Vagina (tissue), 2 donors: ENCODE measurements around the gene IRGQ. TPM values are rescaled to one million over a fixed set of nuclear protein-coding genes. Genes with fewer than 3 reads are reported as not detected.

Experiments used
- DNase-seq, 2 donors: peaks; one replicate each; pipeline ENCODE4 v3.0.0-alpha.2; 2017; ENCODE audit errors: extremely low spot score in 2 of 2
- H3K27ac ChIP-seq: fragments of 200-600 bp; sonication (generic); one replicate; pipeline ENCODE4 v1.5.1; 2019
- H3K27me3 ChIP-seq: fragments of 200-600 bp; sonication (generic); one replicate; pipeline ENCODE4 v1.5.1; 2019
- H3K36me3 ChIP-seq, 2 donors: fragments of 200-600 bp; sonication (generic); one replicate each; pipeline ENCODE4 v1.5.1; 2017 to 2019
- H3K4me1 ChIP-seq: fragments of 200-600 bp; sonication (generic); one replicate; pipeline ENCODE4 v1.5.1; 2019
- H3K4me3 ChIP-seq, 2 donors: fragments of 200-600 bp; sonication (generic); 1 replicate in 1 of 2; 2 replicates in 1 of 2; pipeline ENCODE4 v1.5.1; 2016 to 2019
- H3K9me3 ChIP-seq: fragments of 200-600 bp; sonication (generic); one replicate; pipeline ENCODE4 v1.5.1; 2019
- CTCF ChIP-seq, 3 experiments: fragments of 450-650 bp in 2 of 3; fragments of 200-600 bp in 1 of 3; sonication (generic) in 1 of 3; IDR thresholded peaks; one replicate each; pipeline ENCODE4 v1.5.1; 2017 to 2019; ENCODE audit warnings: antibody characterized with exemption in 3 of 3, mild to moderate bottlenecking in 2 of 3, moderate library complexity in 2 of 3
- POLR2A ChIP-seq, 2 donors: fragments of 450-650 bp; IDR thresholded peaks; one replicate each; pipeline ENCODE4 v1.6.1; 2017; ENCODE audit warnings: antibody characterized with exemption in 2 of 2, mild to moderate bottlenecking in 2 of 2, moderate library complexity in 2 of 2
- POLR2AphosphoS5 ChIP-seq, 2 donors: sonication (generic); formaldehyde crosslinking; IDR thresholded peaks; one replicate each; pipeline ENCODE4 v1.9.0; 2017; ENCODE audit warnings: antibody characterized with exemption in 2 of 2, mild to moderate bottlenecking in 2 of 2, low read depth in 1 of 2; ENCODE audit not compliant: insufficient read depth in 1 of 2
- intact Hi-C: fragments of 100-400 bp; cut with DNase I; formaldehyde crosslinking; loops from one replicate; pipeline ENCODE4 v1.15.1; 2023
- total RNA-seq: library from RNA; depleted of rRNA; stranded (reverse); fragments of >200 nt; gene quantifications from one replicate; pipeline ENCODE4 v1.2.3, GENCODE V29; 2016

IRGQ gene
- total RNA-seq, 1 donor from 2014 or later = 11.0 TPM

GRCh38 chr19:43545981-43546380, 50.0 kb downstream of the IRGQ start:
- Histone ChIP-seq H3K4me3 (no peak overlapping the region), H3K9me3 (no peaks in the 10 kb centered on the region), H3K27me3 (no peaks in the 10 kb centered on the region), H3K27ac (no peak overlapping the region), H3K4me1 (no peaks in the 10 kb centered on the region), H3K36me3 (peaks cover 0 to 49% of the 10 kb centered on the region in 2 donors)
- TF ChIP-seq POLR2A (IDR thresholded peaks at IDR 0.05) (no peak), POLR2AphosphoS5 (IDR thresholded peaks at IDR 0.05; ENCODE audit: insufficient read depth in 1 of 2, low read depth in 1 of 2) (no peak), CTCF (IDR thresholded peaks at IDR 0.05) (no peak)
- no peak for DNase-seq
- intact Hi-C loops = no loop called here

GRCh38 chr19:43545276-43545675, 50.7 kb downstream of the IRGQ start:
- Histone ChIP-seq H3K4me1 (no peaks in the 10 kb centered on the region), H3K4me3 (no peak overlapping the region), H3K27ac (no peak overlapping the region), H3K36me3 (peaks cover 0 to 47% of the 10 kb centered on the region in 2 donors), H3K27me3 (no peaks in the 10 kb centered on the region), H3K9me3 (no peaks in the 10 kb centered on the region)
- DNase-seq = no peak
- intact Hi-C loops = no loop called here
- TF ChIP-seq POLR2A (IDR thresholded peaks at IDR 0.05) = no peak

- no peak for DNase-seq
- Histone ChIP-seq H3K4me3 (no peak overlapping the region), H3K27me3 (no peaks in the 10 kb centered on the region), H3K27ac (no peak overlapping the region), H3K36me3 (peaks cover 0 to 54% of the 10 kb centered on the region in 2 donors), H3K4me1 (no peaks in the 10 kb centered on the region), H3K9me3 (peaks cover 4% of the 10 kb centered on the region)
- TF ChIP-seq POLR2AphosphoS5 (IDR thresholded peaks at IDR 0.05; ENCODE audit: insufficient read depth in 1 of 2, low read depth in 1 of 2) (no peak), CTCF (IDR thresholded peaks at IDR 0.05) (no peak), POLR2A (IDR thresholded peaks at IDR 0.05) (no peak)
- intact Hi-C loops = no loop called here
Observed at GRCh38 chr19:43544077-43544476, 51.9 kb downstream of the IRGQ start.

GRCh38 chr19:43541920-43542650, 53.8 kb downstream of the IRGQ start:
- H3K4me3 ChIP-seq = no peak overlapping the region
- H3K9me3 ChIP-seq = peaks cover 7% of the 10 kb centered on the region
- TF ChIP-seq POLR2A (IDR thresholded peaks at IDR 0.05) = no peak
- TF ChIP-seq POLR2AphosphoS5 (IDR thresholded peaks at IDR 0.05; ENCODE audit: insufficient read depth in 1 of 2, low read depth in 1 of 2) = no peak
- no peak for TF ChIP-seq CTCF (IDR thresholded peaks at IDR 0.05)
- H3K36me3 ChIP-seq = peaks cover 0 to 62% of the 10 kb centered on the region in 2 donors
- no peak for DNase-seq
- H3K27ac ChIP-seq = no peak overlapping the region
- intact Hi-C loops = no loop called here
- H3K27me3 ChIP-seq = no peaks in the 10 kb centered on the region
- no peaks in the 10 kb centered on the region for H3K4me1 ChIP-seq

GRCh38 chr19:43540381-43540780, 55.6 kb downstream of the IRGQ start:
- TF ChIP-seq CTCF (IDR thresholded peaks at IDR 0.05) (no peak), POLR2AphosphoS5 (IDR thresholded peaks at IDR 0.05; ENCODE audit: insufficient read depth in 1 of 2, low read depth in 1 of 2) (no peak), POLR2A (IDR thresholded peaks at IDR 0.05) (no peak)

More at GRCh38 chr19:43540381-43540780, 55.6 kb downstream of the IRGQ start:
- H3K4me3 ChIP-seq = no peak overlapping the region
- no peak for DNase-seq
- H3K27ac ChIP-seq = no peak overlapping the region
- intact Hi-C loops = no loop called here
- H3K27me3 ChIP-seq = no peaks in the 10 kb centered on the region
- H3K9me3 ChIP-seq = peaks cover 7% of the 10 kb centered on the region
- peaks cover 0 to 58% of the 10 kb centered on the region in 2 donors for H3K36me3 ChIP-seq
- H3K4me1 ChIP-seq = peaks cover 6% of the 10 kb centered on the region
